ENCODE results near the gene C17orf78. TPM values are rescaled to one million over a fixed set of nuclear protein-coding genes. Genes with fewer than 3 reads are reported as not detected.

Gene C17orf78
- total and polyA plus RNA-seq, 7 donors = 0.06 TPM; not detected in 6

GRCh38 chr17:37429039-37429438 is 53.3 kb downstream of the C17orf78 start:
- TF ChIP-seq, protein P1, sequence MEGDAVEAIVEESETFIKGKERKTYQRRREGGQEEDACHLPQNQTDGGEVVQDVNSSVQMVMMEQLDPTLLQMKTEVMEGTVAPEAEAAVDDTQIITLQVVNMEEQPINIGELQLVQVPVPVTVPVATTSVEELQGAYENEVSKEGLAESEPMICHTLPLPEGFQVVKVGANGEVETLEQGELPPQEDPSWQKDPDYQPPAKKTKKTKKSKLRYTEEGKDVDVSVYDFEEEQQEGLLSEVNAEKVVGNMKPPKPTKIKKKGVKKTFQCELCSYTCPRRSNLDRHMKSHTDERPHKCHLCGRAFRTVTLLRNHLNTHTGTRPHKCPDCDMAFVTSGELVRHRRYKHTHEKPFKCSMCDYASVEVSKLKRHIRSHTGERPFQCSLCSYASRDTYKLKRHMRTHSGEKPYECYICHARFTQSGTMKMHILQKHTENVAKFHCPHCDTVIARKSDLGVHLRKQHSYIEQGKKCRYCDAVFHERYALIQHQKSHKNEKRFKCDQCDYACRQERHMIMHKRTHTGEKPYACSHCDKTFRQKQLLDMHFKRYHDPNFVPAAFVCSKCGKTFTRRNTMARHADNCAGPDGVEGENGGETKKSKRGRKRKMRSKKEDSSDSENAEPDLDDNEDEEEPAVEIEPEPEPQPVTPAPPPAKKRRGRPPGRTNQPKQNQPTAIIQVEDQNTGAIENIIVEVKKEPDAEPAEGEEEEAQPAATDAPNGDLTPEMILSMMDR (IDR thresholded peaks at IDR 0.05) = no peak
- DNase-seq (no peak), ATAC-seq (no peak)
- 98 to 100% (median 99%) methylated on average over 2 to 3 of the region's 3 CpGs for WGBS, 3 donors
- Histone ChIP-seq H3K4me3 (no peak overlapping the region), H3K27me3 (ENCODE audit: insufficient read depth in 3 of 3, low read length in 2 of 3) (no peaks in the 10 kb centered on the region), H3K36me3 (ENCODE audit: insufficient read depth in 1 of 2, low read depth in 1 of 2) (peaks cover 3 to 73% of the 10 kb centered on the region in 2 donors), H3K27ac (peak overlapping the region; percentile 62), H3K9me3 (no peaks in the 10 kb centered on the region), H3K4me1 (peaks cover 12% of the 10 kb centered on the region)
- intact Hi-C loops (cut with DNase I) = no loop called here

GRCh38 chr17:37429453-37429852 is 53.7 kb downstream of the C17orf78 start:
- no peak for ATAC-seq
- H3K36me3 ChIP-seq (ENCODE audit: insufficient read depth in 1 of 2, low read depth in 1 of 2) = peaks cover 3 to 72% of the 10 kb centered on the region in 2 donors
- no peaks in the 10 kb centered on the region for H3K27me3 ChIP-seq (ENCODE audit: insufficient read depth in 3 of 3, low read length in 2 of 3)
- H3K27ac ChIP-seq = peak overlapping the region; percentile 62
- no peak for DNase-seq
- no peaks in the 10 kb centered on the region for H3K9me3 ChIP-seq
- no peak overlapping the region for H3K4me3 ChIP-seq
- H3K4me1 ChIP-seq = peaks cover 12% of the 10 kb centered on the region
- TF ChIP-seq, protein P1 (IDR thresholded peaks at IDR 0.05) = no peak
- WGBS, 3 donors = 93 to 100% (median 96%) methylated on average over 1 of the region's 1 CpG
- intact Hi-C loops (cut with DNase I) = no loop called here

GRCh38 chr17:37430051-37430627 is 54.4 kb downstream of the C17orf78 start:
- Histone ChIP-seq H3K36me3 (ENCODE audit: insufficient read depth in 1 of 2, low read depth in 1 of 2) (peaks cover 3 to 71% of the 10 kb centered on the region in 2 donors), H3K27ac (peak overlapping the region; percentile 62), H3K9me3 (no peaks in the 10 kb centered on the region), H3K4me3 (no peak overlapping the region), H3K27me3 (ENCODE audit: insufficient read depth in 3 of 3, low read length in 2 of 3) (no peaks in the 10 kb centered on the region), H3K4me1 (peaks cover 12% of the 10 kb centered on the region)
- TF ChIP-seq, protein P1 (IDR thresholded peaks at IDR 0.05) = no peak
- 24 to 44% (median 32%) methylated on average over 1 of the region's 1 CpG for WGBS, 3 donors
- intact Hi-C loops (cut with DNase I) = no loop called here
- no peak for DNase-seq
- peak; percentile 74 to 89 (median 82) for ATAC-seq

- no peak for ATAC-seq
- DNase-seq = no peak
- no peak overlapping the region for H3K27ac ChIP-seq
- H3K9me3 ChIP-seq = no peaks in the 10 kb centered on the region
- H3K4me1 ChIP-seq = peaks cover 12% of the 10 kb centered on the region
- peaks cover 3 to 65% of the 10 kb centered on the region in 2 donors for H3K36me3 ChIP-seq (ENCODE audit: insufficient read depth in 1 of 2, low read depth in 1 of 2)
- intact Hi-C loops (cut with DNase I) = no loop called here
- TF ChIP-seq, protein P1 (IDR thresholded peaks at IDR 0.05) = no peak
- H3K4me3 ChIP-seq = no peak overlapping the region
- 89 to 97% (median 95%) methylated on average over 2 of the region's 2 CpGs for WGBS, 3 donors
- no peaks in the 10 kb centered on the region for H3K27me3 ChIP-seq (ENCODE audit: insufficient read depth in 3 of 3, low read length in 2 of 3)
Measured at GRCh38 chr17:37432671-37433070, 56.9 kb downstream of the C17orf78 start.

DNA sequence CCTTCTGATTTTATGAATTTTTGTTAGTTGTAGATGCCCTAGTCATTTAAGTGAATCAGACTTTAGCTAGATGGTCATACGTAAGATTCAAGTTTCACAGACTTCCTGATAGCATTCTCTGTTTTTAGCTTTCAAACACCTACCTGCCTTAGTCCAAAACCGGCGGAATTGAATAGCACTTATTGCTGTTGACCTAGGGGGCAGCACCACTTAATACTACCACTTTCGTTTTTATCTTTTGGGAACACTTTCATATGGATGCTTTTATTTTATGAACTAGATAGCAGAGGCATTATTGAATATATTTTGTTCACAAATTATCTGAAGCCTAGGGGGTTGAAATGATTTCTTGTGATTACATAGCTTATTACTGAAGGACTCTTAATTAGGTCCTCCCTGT is 62.4 kb downstream of the C17orf78 start:
- no peak for ATAC-seq
- Histone ChIP-seq H3K27me3 (ENCODE audit: insufficient read depth in 3 of 3, low read length in 2 of 3) (no peaks in the 10 kb centered on the region), H3K9me3 (no peaks in the 10 kb centered on the region), H3K4me1 (no peaks in the 10 kb centered on the region), H3K4me3 (no peak overlapping the region), H3K27ac (no peak overlapping the region), H3K36me3 (ENCODE audit: insufficient read depth in 1 of 2, low read depth in 1 of 2) (peaks cover 9 to 85% of the 10 kb centered on the region in 2 donors)
- DNase-seq = no peak
- intact Hi-C loops (cut with DNase I) = no loop called here
- TF ChIP-seq, protein P1 (IDR thresholded peaks at IDR 0.05) = no peak
- WGBS, 3 donors = 82 to 89% (median 87%) methylated on average over 4 of the region's 4 CpGs
